Neural crest cell (in vitro differentiated cells): Measurements from ENCODE around the gene SLC9A9. TPM values are rescaled to one million over a fixed set of nuclear protein-coding genes. Genes with fewer than 3 reads are reported as not detected.

ENCODE experiments used
- DNase-seq: peaks from one replicate; pipeline ENCODE4 v3.0.0; 2021; ENCODE audit warnings: low read depth, mixed read lengths, low spot score
- H3K27ac Mint-ChIP-seq: one replicate; pipeline ENCODE4 v1.8.0; 2021; ENCODE audit warnings: mild to moderate bottlenecking, mixed read lengths; ENCODE audit not compliant: unreplicated experiment
- H3K27me3 Mint-ChIP-seq: 2 replicates; pipeline ENCODE4 v1.8.0; 2021; ENCODE audit warnings: low read depth, mild to moderate bottlenecking, mixed read lengths
- H3K36me3 Mint-ChIP-seq: 2 replicates; pipeline ENCODE4 v1.8.0; 2021; ENCODE audit warnings: low read depth, mild to moderate bottlenecking, mixed read lengths
- H3K4me1 Mint-ChIP-seq: 2 replicates; pipeline ENCODE4 v1.8.0; 2021; ENCODE audit warnings: mixed read lengths
- H3K4me3 Mint-ChIP-seq: one replicate; pipeline ENCODE4 v1.8.0; 2021; ENCODE audit warnings: mild to moderate bottlenecking, mixed read lengths
- H3K9me3 Mint-ChIP-seq: 2 replicates; pipeline ENCODE4 v1.8.0; 2021; ENCODE audit warnings: mixed read lengths
- total RNA-seq: library from RNA; stranded (reverse); gene quantifications from 2 replicates; pipeline ENCODE4 v1.2.1, GENCODE V29; 2021
- TF ChIP-seq, protein P1 (sequence below): fragments of 200-600 bp; sonication (generic); conservative IDR thresholded peaks from 2 replicates; pipeline ENCODE4 v1.5.0; 2021; ENCODE audit warnings: antibody characterized with exemption, mild to moderate bottlenecking

Gene SLC9A9
- total RNA-seq, 1 donor from 2014 or later, result 0.56 TPM

DNA sequence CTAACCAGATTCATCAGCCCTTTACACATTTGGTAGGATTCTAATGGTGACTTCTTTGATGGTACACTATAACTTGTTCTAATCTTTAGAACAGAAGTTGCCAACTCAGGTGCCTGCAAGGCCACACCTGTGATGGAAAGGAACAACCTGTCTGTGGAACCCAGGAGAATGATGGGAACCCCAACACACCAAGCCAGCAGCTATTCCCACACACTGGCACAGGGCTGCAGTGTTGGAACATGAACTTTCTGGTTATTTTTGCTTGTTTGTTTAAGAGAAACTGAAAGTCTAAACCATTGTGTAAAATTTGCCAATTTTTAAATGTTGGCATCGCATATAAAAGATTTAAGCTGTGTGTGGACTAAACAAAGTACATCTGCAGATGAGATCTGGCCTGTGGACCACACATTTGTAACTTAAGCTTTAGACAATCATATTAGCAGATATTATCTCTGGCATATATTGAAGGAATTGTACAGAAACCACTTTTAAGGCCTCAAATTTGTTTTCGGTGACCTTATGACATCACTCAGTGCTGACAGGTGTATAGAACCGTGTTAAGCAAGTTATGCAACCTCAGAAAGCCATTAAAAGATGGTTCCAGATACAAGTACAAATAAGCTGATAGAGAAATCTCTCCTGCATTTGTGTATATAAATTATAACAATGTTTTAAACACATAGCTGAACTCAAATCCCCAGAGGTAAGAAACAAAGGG is 242.9 kb downstream of the SLC9A9 start:
- TF ChIP-seq, protein P1, sequence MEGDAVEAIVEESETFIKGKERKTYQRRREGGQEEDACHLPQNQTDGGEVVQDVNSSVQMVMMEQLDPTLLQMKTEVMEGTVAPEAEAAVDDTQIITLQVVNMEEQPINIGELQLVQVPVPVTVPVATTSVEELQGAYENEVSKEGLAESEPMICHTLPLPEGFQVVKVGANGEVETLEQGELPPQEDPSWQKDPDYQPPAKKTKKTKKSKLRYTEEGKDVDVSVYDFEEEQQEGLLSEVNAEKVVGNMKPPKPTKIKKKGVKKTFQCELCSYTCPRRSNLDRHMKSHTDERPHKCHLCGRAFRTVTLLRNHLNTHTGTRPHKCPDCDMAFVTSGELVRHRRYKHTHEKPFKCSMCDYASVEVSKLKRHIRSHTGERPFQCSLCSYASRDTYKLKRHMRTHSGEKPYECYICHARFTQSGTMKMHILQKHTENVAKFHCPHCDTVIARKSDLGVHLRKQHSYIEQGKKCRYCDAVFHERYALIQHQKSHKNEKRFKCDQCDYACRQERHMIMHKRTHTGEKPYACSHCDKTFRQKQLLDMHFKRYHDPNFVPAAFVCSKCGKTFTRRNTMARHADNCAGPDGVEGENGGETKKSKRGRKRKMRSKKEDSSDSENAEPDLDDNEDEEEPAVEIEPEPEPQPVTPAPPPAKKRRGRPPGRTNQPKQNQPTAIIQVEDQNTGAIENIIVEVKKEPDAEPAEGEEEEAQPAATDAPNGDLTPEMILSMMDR, result no peak
- Mint-ChIP-seq H3K9me3 (no peaks in the 10 kb centered on the region), H3K27me3 (no peaks in the 10 kb centered on the region), H3K36me3 (no peaks in the 10 kb centered on the region), H3K4me3 (no peak overlapping the region), H3K27ac (no peak overlapping the region), H3K4me1 (no peaks in the 10 kb centered on the region)
- no peak for DNase-seq

DNA sequence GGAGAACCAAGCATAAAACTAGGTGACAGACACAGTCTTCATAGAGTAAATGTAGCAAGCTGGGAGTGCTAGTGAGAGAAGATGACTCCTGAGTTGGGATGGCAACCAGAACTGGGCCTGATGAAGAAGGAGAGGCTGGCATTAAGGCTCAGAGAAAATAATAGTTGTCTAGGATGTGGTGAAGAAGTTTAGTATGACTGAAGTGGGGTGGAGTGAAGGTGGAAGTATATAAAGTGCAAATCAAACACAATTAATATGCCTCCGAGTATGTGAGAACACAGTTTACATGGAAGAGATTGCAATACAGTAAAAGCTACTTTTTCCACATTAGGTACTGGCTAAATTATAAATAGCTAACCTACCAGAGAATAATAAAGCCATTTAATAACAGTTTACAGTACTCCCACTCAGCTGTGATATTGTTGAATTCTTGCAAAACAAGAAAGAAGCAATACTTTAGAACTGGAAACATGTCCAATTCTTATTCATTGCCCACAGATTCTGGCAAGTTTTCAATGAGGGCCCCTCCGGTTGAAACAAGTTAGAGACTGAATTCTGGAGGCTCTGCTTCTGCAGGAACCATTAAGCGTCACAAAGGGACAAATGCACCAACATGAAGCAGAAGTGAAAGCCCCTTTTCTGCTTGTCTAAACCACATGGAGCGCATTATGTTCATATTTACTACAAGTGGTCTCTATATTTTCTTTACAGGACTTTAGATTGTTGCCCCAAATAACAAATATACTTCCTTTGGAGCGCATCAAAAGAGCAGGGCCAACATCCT is 243.7 kb downstream of the SLC9A9 start:
- Mint-ChIP-seq H3K4me1 (no peaks in the 10 kb centered on the region), H3K27ac (no peak overlapping the region), H3K9me3 (no peaks in the 10 kb centered on the region), H3K4me3 (no peak overlapping the region), H3K36me3 (no peaks in the 10 kb centered on the region), H3K27me3 (no peaks in the 10 kb centered on the region)
- TF ChIP-seq, protein P1, result no peak
- DNase-seq, result no peak

DNA sequence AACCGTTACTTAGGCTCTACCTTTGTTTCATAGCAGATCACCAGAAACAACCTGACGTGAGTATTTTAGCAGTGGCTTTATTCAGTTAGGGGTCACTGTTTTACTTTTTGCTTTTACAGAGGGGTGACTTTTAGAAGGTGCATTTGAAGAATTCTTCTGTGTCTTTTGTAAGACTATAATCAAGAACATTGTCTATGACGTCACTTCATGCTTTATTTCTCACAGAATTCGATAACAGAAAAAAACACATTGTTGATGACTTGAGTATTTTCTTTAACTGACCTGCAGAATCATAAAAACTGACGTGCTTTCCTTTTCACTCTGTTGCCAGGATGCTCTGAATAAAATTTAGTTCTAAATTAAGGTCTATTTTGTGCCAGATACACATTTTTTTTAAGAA is 244.5 kb downstream of the SLC9A9 start:
- Mint-ChIP-seq H3K36me3 (no peaks in the 10 kb centered on the region), H3K4me1 (peaks cover 2% of the 10 kb centered on the region), H3K4me3 (no peak overlapping the region), H3K27me3 (no peaks in the 10 kb centered on the region), H3K27ac (no peak overlapping the region), H3K9me3 (no peaks in the 10 kb centered on the region)
- DNase-seq, result no peak
- TF ChIP-seq, protein P1, result no peak

GRCh38 chr3:143601723-143602484 is 246.4 kb downstream of the SLC9A9 start:
- Mint-ChIP-seq H3K4me3 (no peak overlapping the region), H3K27me3 (no peaks in the 10 kb centered on the region), H3K36me3 (no peaks in the 10 kb centered on the region), H3K27ac (no peak overlapping the region), H3K4me1 (peaks cover 21% of the 10 kb centered on the region), H3K9me3 (no peaks in the 10 kb centered on the region)
- TF ChIP-seq, protein P1, result no peak
- no peak for DNase-seq
